Heart right ventricle (tissue), 16 donors: ENCODE measurements around the gene ADAM11. TPM values are rescaled to one million over a fixed set of nuclear protein-coding genes. Genes with fewer than 3 reads are reported as not detected.
A peak's percentile ranks its signal among the peaks of the same experiment; 100 is the strongest.

Source experiments
- ATAC-seq, 8 donors: fragments of 200-7000 bp; cut with Tn5 transposase; one replicate each; pipeline ENCODE4 v1.9.1; 2020; ENCODE audit warnings: mild to moderate bottlenecking in 8 of 8, moderate library complexity in 8 of 8, moderate number of reproducible peaks in 1 of 8
- DNase-seq, 2 donors: peaks; one replicate each; pipeline ENCODE4 v3.0.0-alpha.2; 2020
- H3K27ac ChIP-seq, 10 donors: fragments of 200-600 bp; sonication (generic) in 2 of 10; one replicate each; pipeline versions ENCODE4 v1.5.0 to v1.8.0; 2020 to 2022; ENCODE audit warnings: mild to moderate bottlenecking in 3 of 10
- H3K27me3 ChIP-seq, 7 donors: fragments of 200-600 bp; one replicate each; pipeline ENCODE4 v1.8.0; 2021 to 2022; ENCODE audit warnings: mild to moderate bottlenecking in 2 of 7
- H3K36me3 ChIP-seq, 9 donors: fragments of 200-600 bp; sonication (generic) in 1 of 9; one replicate each; pipeline versions ENCODE4 v1.5.0 to v1.8.0; 2020 to 2022; ENCODE audit warnings: mild to moderate bottlenecking in 2 of 9
- H3K4me1 ChIP-seq, 9 donors: fragments of 200-600 bp; sonication (generic) in 1 of 9; one replicate each; pipeline versions ENCODE4 v1.5.0 to v1.8.0; 2020 to 2022; ENCODE audit warnings: mild to moderate bottlenecking in 4 of 9
- H3K4me3 ChIP-seq, 10 donors: fragments of 200-600 bp; sonication (generic) in 2 of 10; one replicate each; pipeline versions ENCODE4 v1.5.0 to v1.8.0; 2020 to 2022; ENCODE audit warnings: mild to moderate bottlenecking in 7 of 10, moderate library complexity in 2 of 10
- H3K9me3 ChIP-seq, 11 donors: fragments of 200-600 bp in 10 of 11; sonication (generic) in 2 of 11; one replicate each; pipeline versions ENCODE4 v1.5.0 to v1.8.0; 2013 to 2022; ENCODE audit warnings: mild to moderate bottlenecking in 2 of 11, control low read depth in 1 of 11, moderate library complexity in 1 of 11
- WGBS, 2 donors: extraction: QIAGEN DNeasy Blood & Tissue Kit; methylation state at CpG; one replicate each; pipeline ENCODE4 v1.1.7; 2013; ENCODE audit warnings: inconsistent platforms in 1 of 2; 5-methylcytosine and 5-hydroxymethylcytosine counted together
- intact Hi-C, 10 donors: fragments of 100-400 bp; cut with DNase I; formaldehyde crosslinking; loops; one replicate each; pipeline versions ENCODE4 v1.11.1 to v1.14.2; 2022
- polyA plus RNA-seq, 2 donors: library from polyadenylated mRNA; stranded (reverse); fragments of 200-250 nt; gene quantifications; one replicate each; pipeline ENCODE4 v1.2.3, GENCODE V29; 2013
- total RNA-seq, 10 donors: library from RNA; stranded (reverse); fragmentation: NEBNext Ultra II Directional in 3 of 10; extraction: Animal tissue kit (Norgen Biotek cat#: 25700) in 3 of 10; gene quantifications; one replicate each; pipeline versions ENCODE4 v1.2.1 to v1.2.4, GENCODE V29; 2021 to 2023
- TF ChIP-seq, protein P1 (sequence below), 9 donors: fragments of 200-600 bp; sonication (generic) in 2 of 9; IDR thresholded peaks; one replicate each; pipeline versions ENCODE4 v1.5.0 to v1.8.0; 2021 to 2022; ENCODE audit warnings: antibody characterized with exemption in 9 of 9, mild to moderate bottlenecking in 5 of 9, moderate library complexity in 1 of 9
- donor health status: Arrhythmogenic right ventricular cardiomyopathy.
- donor health status: ischemic (EF 13 %, LVEDD 7.1; RV severe dilation, severe dysfunction).
- donor health status: healthy with polysubstance abuse.
- donor health status: DM: no; HTN: yes; CAD: no.
- donor health status: DM: no; HTN: no; CAD: no.
- donor health status: ischemic (EF 25% LVEDD 6.9; RV normal size, moderate dysfunction).
- donor health status: ischemic (EF 25% LVEDD 5.7; RV mildly dilated, moderate dysfunction).
- donor health status: healthy.
- donor health status: DM: yes; HTN: yes; CAD: no.
- donor health status: Ischemic cardiomyopathy.
- donor health status: ischemic (EF 35%, LVEDD 5.7; RV mildly dilated, moderate dysfunction).
- donor health status: nonischemic (EF 11% LVEDD 7.7; RV severe dilation, severe dysfunction).
- donor health status: DM: yes; HTN: yes; CAD: no.
- donor health status: PGD.
- donor health status: ischemic (EF 29% LVEDD 5.4; RV normal size, mild dysfunction).
- donor health status: nonischemic (EF 23%, LVEDD 6.1; RV moderate dilation, normal function).

Gene ADAM11
- total and polyA plus RNA-seq, 12 donors, result 0.75 to 18.3 (median 7.8) TPM

DNA sequence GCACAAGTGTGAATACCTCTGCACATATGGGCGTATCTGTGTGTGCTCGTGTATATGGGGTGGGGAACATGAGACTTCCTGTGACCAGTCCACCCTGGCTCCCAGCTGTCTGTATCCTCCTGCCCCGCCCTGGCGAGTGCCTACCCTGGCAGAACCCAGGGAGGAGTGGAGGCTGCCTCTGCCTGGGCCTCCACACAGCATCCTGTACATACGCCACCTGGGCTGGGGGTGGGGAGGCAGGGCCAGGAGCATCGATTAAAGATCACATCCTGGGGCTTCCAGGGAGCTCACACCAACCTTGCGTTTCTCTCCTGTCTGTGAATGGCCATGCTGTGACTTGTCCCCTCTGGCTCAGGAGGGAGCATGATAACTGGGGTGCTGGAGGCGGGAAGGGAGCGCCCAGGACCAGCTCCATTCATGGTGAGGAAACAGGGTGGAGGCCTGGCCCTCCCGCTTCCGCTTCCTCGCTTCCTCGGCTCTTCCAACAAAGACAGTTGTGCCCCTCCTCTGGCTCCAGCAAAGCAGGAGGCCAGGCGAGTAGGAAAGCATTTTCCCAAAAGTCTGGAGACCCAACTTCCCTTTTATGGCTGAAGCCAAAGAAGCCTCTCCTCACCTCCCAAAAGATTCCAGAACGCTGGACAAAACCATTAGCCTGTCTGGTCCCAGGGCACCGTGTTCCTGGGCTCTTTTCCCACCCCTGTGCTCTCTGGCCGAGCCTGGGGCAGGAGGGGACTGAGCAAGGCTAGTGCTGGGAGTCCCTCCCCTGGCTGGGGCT, 22.9 kb downstream of the ADAM11 start:
- H3K36me3 ChIP-seq, result no peaks in the 10 kb centered on the region
- peak overlapping the region; percentile 19 to 91 (median 78) for H3K27ac ChIP-seq
- 45 to 47% methylated on average over 17 of the region's 17 CpGs for WGBS, 2 donors
- DNase-seq, result peak; percentile 45 to 57
- peak overlapping the region in 2 of 10 donors; percentile 18 to 34 for H3K4me3 ChIP-seq
- intact Hi-C loops, result loop anchor here in 4 of 10 donors (2.0 to 5.0 kb wide), 3 partner anchors 47 to 51 kb away; partner anchors contain the start of gene GJC1 (in 3 of the 4)
- no peaks in the 10 kb centered on the region for H3K9me3 ChIP-seq
- peaks cover 0 to 6% (median 0%) of the 10 kb centered on the region in 7 donors for H3K27me3 ChIP-seq
- TF ChIP-seq, protein P1, sequence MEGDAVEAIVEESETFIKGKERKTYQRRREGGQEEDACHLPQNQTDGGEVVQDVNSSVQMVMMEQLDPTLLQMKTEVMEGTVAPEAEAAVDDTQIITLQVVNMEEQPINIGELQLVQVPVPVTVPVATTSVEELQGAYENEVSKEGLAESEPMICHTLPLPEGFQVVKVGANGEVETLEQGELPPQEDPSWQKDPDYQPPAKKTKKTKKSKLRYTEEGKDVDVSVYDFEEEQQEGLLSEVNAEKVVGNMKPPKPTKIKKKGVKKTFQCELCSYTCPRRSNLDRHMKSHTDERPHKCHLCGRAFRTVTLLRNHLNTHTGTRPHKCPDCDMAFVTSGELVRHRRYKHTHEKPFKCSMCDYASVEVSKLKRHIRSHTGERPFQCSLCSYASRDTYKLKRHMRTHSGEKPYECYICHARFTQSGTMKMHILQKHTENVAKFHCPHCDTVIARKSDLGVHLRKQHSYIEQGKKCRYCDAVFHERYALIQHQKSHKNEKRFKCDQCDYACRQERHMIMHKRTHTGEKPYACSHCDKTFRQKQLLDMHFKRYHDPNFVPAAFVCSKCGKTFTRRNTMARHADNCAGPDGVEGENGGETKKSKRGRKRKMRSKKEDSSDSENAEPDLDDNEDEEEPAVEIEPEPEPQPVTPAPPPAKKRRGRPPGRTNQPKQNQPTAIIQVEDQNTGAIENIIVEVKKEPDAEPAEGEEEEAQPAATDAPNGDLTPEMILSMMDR (IDR thresholded peaks at IDR 0.05), result no peak
- peaks cover 13 to 57% (median 54%) of the 10 kb centered on the region in 9 donors for H3K4me1 ChIP-seq
- ATAC-seq, result peak; percentile 8 to 61 (median 52)

DNA sequence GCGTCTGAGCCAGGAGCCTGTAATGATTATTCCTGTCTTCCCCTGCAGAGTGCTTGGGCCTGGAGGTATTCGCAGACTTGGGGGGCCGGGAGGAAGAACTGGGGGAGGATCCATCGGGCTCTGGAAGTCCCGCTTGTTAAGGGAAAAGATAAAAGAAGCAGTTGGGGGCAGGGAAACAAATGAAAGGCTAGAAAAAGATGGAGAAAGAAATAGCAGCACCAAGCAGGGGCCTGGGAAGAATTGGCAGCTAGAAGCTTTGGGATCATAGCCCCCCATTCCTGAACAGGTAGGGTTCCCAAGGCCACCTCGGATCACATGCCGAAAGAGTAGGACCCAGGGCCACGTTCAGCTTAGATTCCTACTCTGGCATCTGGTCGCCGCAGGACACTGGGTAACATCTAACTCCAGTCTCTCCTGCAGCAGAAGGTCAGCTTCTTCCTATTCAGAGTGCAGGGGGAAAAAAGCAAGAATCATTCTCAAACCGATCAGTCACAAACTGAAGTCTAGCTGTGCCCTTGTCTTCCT, 23.6 kb downstream of the ADAM11 start:
- intact Hi-C loops, result loop anchor here in 2 of 10 donors (5.0 kb wide), 1 partner anchor 50 kb away; the partner anchor contains the start of gene GJC1 (in 2 of the 2)
- no peaks in the 10 kb centered on the region for H3K9me3 ChIP-seq
- DNase-seq, result no peak
- H3K4me3 ChIP-seq, result peak overlapping the region in 3 of 10 donors; percentile 15 to 34 (median 18)
- peaks cover 19 to 64% (median 58%) of the 10 kb centered on the region in 9 donors for H3K4me1 ChIP-seq
- no peaks in the 10 kb centered on the region for H3K36me3 ChIP-seq
- peaks cover 0 to 6% (median 0%) of the 10 kb centered on the region in 7 donors for H3K27me3 ChIP-seq
- 17 to 24% methylated on average over 11 of the region's 11 CpGs for WGBS, 2 donors
- peak overlapping the region; percentile 19 to 91 (median 78) for H3K27ac ChIP-seq
- TF ChIP-seq, protein P1 (IDR thresholded peaks at IDR 0.05), result no peak
- no peak for ATAC-seq

DNA sequence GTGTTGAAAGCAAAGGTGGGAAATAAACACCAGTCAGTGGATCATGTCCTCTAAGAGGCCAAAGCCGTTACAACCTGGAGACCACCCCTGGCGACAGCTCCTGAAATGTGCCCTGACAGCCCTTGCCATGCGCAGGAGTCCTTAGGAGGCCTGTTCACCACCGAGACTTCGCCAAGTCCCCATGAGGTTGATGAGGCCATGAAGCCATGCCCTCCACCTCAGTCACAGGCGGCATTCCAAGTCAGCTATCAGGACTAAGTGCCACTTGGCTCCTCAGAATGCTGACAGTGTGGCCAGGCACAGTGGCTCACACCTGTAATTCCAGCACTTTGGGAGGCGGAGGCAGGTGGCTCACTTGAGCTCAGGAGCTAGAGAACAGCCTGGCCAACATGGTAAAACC, 27.1 kb downstream of the ADAM11 start:
- DNase-seq (no peak), ATAC-seq (peak in 4 of 8 donors; percentile 15 to 36 (median 27))
- intact Hi-C loops, result loop anchor here in 1 of 10 donors (5.0 kb wide), 1 partner anchor 41 kb away; no protein-coding TSS in a partner anchor
- TF ChIP-seq, protein P1 (IDR thresholded peaks at IDR 0.05), result no peak
- Histone ChIP-seq H3K36me3 (no peaks in the 10 kb centered on the region), H3K9me3 (no peaks in the 10 kb centered on the region), H3K27ac (peak overlapping the region in 8 of 10 donors; percentile 6 to 88 (median 77)), H3K27me3 (no peaks in the 10 kb centered on the region), H3K4me3 (no peak overlapping the region), H3K4me1 (peaks cover 17 to 56% (median 42%) of the 10 kb centered on the region in 9 donors)
- WGBS, 2 donors, result 52 to 64% methylated on average over 7 of the region's 7 CpGs

DNA sequence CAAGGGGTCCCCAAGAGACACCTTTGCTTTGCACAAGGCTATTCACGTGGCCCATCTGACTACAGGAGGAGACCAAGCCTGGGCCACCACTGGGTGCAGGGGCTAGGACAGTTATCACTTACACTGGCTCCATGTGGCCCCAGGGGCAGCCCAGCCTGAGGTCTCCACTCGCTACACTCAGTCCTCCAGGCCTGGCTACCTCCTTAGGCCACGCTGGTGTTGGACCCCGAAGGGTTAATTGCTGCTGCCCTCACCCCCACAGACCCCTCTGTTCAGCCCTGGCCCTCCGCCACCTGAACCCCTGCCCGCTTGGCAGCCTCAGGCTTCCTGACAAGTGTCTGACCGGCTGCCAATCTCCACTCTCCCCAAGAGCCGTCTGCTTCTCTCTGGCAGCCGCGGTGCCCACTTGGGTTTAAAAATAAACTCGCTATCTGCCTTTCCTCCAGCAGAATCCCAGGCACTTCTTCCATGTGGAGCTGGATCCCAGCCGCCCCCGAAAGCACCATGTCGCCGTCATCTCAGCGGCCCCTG, 27.8 kb downstream of the ADAM11 start:
- Histone ChIP-seq H3K9me3 (no peaks in the 10 kb centered on the region), H3K27me3 (no peaks in the 10 kb centered on the region), H3K4me1 (peaks cover 12 to 49% (median 35%) of the 10 kb centered on the region in 9 donors), H3K36me3 (no peaks in the 10 kb centered on the region), H3K27ac (peak overlapping the region in 9 of 10 donors; percentile 6 to 88 (median 70)), H3K4me3 (no peak overlapping the region)
- intact Hi-C loops, result loop anchor here in 1 of 10 donors (5.0 kb wide), 1 partner anchor 41 kb away; no protein-coding TSS in a partner anchor
- 20 to 30% methylated on average over 16 of the region's 16 CpGs for WGBS, 2 donors
- ATAC-seq, result peak; percentile 57 to 87 (median 84)
- TF ChIP-seq, protein P1 (IDR thresholded peaks at IDR 0.05), result no peak
- DNase-seq, result peak; percentile 67 to 73
